ENCODE data around the gene PLA2G4B.

DNA sequence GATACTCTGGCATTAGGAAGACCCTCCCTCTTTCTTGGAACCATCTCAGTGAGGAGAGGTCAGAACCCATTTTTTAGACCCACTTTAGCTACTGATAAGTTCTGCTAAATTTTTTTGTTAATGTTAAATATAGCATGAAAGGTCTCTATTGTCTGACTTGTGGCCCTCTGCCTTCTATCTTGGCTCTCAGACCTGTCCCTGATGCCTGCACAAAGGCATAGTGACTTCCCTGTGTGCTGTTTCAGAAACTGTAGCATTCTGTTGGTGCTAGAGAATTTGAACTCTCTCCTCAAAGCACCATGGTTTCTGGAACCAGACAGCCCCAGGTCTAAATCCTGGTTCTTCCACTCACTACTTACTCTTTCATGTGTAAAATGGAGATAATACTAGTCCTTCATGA lies 49.0 kb upstream of the PLA2G4B start:
- TF ChIP-seq, protein P1, sequence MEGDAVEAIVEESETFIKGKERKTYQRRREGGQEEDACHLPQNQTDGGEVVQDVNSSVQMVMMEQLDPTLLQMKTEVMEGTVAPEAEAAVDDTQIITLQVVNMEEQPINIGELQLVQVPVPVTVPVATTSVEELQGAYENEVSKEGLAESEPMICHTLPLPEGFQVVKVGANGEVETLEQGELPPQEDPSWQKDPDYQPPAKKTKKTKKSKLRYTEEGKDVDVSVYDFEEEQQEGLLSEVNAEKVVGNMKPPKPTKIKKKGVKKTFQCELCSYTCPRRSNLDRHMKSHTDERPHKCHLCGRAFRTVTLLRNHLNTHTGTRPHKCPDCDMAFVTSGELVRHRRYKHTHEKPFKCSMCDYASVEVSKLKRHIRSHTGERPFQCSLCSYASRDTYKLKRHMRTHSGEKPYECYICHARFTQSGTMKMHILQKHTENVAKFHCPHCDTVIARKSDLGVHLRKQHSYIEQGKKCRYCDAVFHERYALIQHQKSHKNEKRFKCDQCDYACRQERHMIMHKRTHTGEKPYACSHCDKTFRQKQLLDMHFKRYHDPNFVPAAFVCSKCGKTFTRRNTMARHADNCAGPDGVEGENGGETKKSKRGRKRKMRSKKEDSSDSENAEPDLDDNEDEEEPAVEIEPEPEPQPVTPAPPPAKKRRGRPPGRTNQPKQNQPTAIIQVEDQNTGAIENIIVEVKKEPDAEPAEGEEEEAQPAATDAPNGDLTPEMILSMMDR (IDR thresholded peaks at IDR 0.05 in 4 of 5, conservative IDR thresholded peaks at IDR 0.05 in 1 of 5), result no peak
- no peak for TF ChIP-seq POLR2A (IDR thresholded peaks at IDR 0.05)
